ENCODE measurements around the gene QKI. TPM values are rescaled to one million over a fixed set of nuclear protein-coding genes. Genes with fewer than 3 reads are reported as not detected.

The QKI gene
- total and polyA plus RNA-seq, 10 of the 15 experiments (the other 5 are each of a cell fraction or from before 2014, with no cell fraction given), result 4.7 to 72.5 (median 38.9) TPM

- no peaks in the 10 kb centered on the region for H3K79me2 ChIP-seq (ENCODE audit: control insufficient read depth, insufficient read depth, low read length)
- H3K9ac ChIP-seq (ENCODE audit: control insufficient read depth, insufficient read depth, low read length), result no peak overlapping the region
- intact Hi-C loops (cut with micrococcal nuclease; ENCODE audit: unreplicated experiment), result no loop called here
- ChIA-PET SMC1A (ENCODE audit: uncharacterized antibody, unreplicated experiment) (no interaction called here), POLR2A (no interaction called here), CTCF (no interaction called here), RAD21 (ENCODE audit: unreplicated experiment) (no interaction called here)
- no peak for DNase-seq (ENCODE audit: low read depth, low spot score)
- 69% methylated on average over 8 of the region's 8 CpGs for WGBS (ENCODE audit: insufficient coverage, insufficient replicate concordance, low lambda C conversion rate, missing lambda C conversion rate)
- no peak overlapping the region for H3K27ac ChIP-seq (ENCODE audit: control insufficient read depth, insufficient read depth)
- H3K4me2 ChIP-seq (ENCODE audit: control insufficient read depth, insufficient read depth), result no peak overlapping the region
- no peaks in the 10 kb centered on the region for H3K36me3 ChIP-seq (ENCODE audit: control insufficient read depth in 2 of 2, insufficient read depth in 2 of 2, low read length in 1 of 2)
- no peaks in the 10 kb centered on the region for H3K27me3 ChIP-seq (replicated peaks in 1 of 2; ENCODE audit: control insufficient read depth in 2 of 2, insufficient read depth in 2 of 2, low read length in 1 of 2)
- no peak for ATAC-seq
- TF ChIP-seq MEF2B (IDR thresholded peaks at IDR 0.05; ENCODE audit: partially characterized antibody, poor library complexity, severe bottlenecking) (no peak), NKRF (conservative IDR thresholded peaks at IDR 0.05) (no peak), IKZF2 (IDR thresholded peaks at IDR 0.05) (no peak), ZBTB4 (CRISPR knock-in tag; IDR thresholded peaks at IDR 0.05) (no peak), IRF5 (IDR thresholded peaks at IDR 0.05; ENCODE audit: borderline replicate concordance) (no peak), POLR2AphosphoS5 (IDR thresholded peaks at IDR 0.05; ENCODE audit: low read length) (no peak), LARP7 (IDR thresholded peaks at IDR 0.05) (no peak), NR2F1 (conservative IDR thresholded peaks at IDR 0.05) (no peak)
- TF ChIP-seq, protein P1, sequence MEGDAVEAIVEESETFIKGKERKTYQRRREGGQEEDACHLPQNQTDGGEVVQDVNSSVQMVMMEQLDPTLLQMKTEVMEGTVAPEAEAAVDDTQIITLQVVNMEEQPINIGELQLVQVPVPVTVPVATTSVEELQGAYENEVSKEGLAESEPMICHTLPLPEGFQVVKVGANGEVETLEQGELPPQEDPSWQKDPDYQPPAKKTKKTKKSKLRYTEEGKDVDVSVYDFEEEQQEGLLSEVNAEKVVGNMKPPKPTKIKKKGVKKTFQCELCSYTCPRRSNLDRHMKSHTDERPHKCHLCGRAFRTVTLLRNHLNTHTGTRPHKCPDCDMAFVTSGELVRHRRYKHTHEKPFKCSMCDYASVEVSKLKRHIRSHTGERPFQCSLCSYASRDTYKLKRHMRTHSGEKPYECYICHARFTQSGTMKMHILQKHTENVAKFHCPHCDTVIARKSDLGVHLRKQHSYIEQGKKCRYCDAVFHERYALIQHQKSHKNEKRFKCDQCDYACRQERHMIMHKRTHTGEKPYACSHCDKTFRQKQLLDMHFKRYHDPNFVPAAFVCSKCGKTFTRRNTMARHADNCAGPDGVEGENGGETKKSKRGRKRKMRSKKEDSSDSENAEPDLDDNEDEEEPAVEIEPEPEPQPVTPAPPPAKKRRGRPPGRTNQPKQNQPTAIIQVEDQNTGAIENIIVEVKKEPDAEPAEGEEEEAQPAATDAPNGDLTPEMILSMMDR (IDR thresholded peaks at IDR 0.05 in 2 of 3, conservative IDR thresholded peaks at IDR 0.05 in 1 of 3; ENCODE audit: control insufficient read depth in 2 of 3, extremely low read depth in 1 of 3, insufficient read depth in 1 of 3, low read depth in 3 of 3, low read length in 3 of 3), result no peak
- TF ChIP-seq, protein P2, sequence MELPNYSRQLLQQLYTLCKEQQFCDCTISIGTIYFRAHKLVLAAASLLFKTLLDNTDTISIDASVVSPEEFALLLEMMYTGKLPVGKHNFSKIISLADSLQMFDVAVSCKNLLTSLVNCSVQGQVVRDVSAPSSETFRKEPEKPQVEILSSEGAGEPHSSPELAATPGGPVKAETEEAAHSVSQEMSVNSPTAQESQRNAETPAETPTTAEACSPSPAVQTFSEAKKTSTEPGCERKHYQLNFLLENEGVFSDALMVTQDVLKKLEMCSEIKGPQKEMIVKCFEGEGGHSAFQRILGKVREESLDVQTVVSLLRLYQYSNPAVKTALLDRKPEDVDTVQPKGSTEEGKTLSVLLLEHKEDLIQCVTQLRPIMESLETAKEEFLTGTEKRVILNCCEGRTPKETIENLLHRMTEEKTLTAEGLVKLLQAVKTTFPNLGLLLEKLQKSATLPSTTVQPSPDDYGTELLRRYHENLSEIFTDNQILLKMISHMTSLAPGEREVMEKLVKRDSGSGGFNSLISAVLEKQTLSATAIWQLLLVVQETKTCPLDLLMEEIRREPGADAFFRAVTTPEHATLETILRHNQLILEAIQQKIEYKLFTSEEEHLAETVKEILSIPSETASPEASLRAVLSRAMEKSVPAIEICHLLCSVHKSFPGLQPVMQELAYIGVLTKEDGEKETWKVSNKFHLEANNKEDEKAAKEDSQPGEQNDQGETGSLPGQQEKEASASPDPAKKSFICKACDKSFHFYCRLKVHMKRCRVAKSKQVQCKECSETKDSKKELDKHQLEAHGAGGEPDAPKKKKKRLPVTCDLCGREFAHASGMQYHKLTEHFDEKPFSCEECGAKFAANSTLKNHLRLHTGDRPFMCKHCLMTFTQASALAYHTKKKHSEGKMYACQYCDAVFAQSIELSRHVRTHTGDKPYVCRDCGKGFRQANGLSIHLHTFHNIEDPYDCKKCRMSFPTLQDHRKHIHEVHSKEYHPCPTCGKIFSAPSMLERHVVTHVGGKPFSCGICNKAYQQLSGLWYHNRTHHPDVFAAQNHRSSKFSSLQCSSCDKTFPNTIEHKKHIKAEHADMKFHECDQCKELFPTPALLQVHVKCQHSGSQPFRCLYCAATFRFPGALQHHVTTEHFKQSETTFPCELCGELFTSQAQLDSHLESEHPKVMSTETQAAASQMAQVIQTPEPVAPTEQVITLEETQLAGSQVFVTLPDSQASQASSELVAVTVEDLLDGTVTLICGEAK (IDR thresholded peaks at IDR 0.05; ENCODE audit: borderline replicate concordance), result no peak
- no peak overlapping the region for H3K4me3 ChIP-seq
- no peaks in the 10 kb centered on the region for H4K20me1 ChIP-seq (ENCODE audit: control insufficient read depth, insufficient read depth)
- no peaks in the 10 kb centered on the region; the same call in 2 of the 3 replicates for H3K9me3 ChIP-seq (replicated peaks; ENCODE audit: control insufficient read depth, insufficient read depth, low read length)
- in situ Hi-C loops (cut with MboI), result no loop called here
- no peaks in the 10 kb centered on the region for H3K4me1 ChIP-seq (ENCODE audit: control insufficient read depth, insufficient read depth, low read length)
- H2AFZ ChIP-seq (ENCODE audit: control insufficient read depth, low read depth, low read length), result no peak overlapping the region
- no peak for FAIRE-seq
- BruUV-seq (replicated peaks), result no TSS peak
Observed at GRCh38 chr6:163585932-163586437, 171.5 kb downstream of the QKI start.
